Right ventricle myocardium inferior (tissue), 1 donor: ENCODE data around the gene USP24. TPM values are rescaled to one million over a fixed set of nuclear protein-coding genes. Genes with fewer than 3 reads are reported as not detected.
"Not testable (repeated sequence)": the region's sequence is repeated elsewhere in the genome, so short reads cannot be mapped to it uniquely, and the experiment has no call there.

Experiments used
- ATAC-seq: fragments of 200-7000 bp; cut with Tn5 transposase; one replicate; pipeline ENCODE4 v1.9.1; 2020; ENCODE audit warnings: mild to moderate bottlenecking, moderate library complexity
- DNase-seq: peaks from one replicate; pipeline ENCODE4 v3.0.0; 2021; ENCODE audit errors: missing footprints
- intact Hi-C: fragments of 100-400 bp; cut with DNase I; formaldehyde crosslinking; loops from one replicate; pipeline ENCODE4 v1.11.0; 2022
- total RNA-seq: library from RNA; stranded (reverse); fragmentation: NEBNext Ultra II Directional; extraction: Animal tissue kit (Norgen Biotek cat#: 25700); gene quantifications from one replicate; pipeline ENCODE4 v1.2.1, GENCODE V29; 2021
- donor health status: DM: no; HTN: yes; CAD: no; lungs with severe emphysema.

The USP24 gene
- total RNA-seq, 1 donor from 2014 or later: 34.5 TPM

DNA sequence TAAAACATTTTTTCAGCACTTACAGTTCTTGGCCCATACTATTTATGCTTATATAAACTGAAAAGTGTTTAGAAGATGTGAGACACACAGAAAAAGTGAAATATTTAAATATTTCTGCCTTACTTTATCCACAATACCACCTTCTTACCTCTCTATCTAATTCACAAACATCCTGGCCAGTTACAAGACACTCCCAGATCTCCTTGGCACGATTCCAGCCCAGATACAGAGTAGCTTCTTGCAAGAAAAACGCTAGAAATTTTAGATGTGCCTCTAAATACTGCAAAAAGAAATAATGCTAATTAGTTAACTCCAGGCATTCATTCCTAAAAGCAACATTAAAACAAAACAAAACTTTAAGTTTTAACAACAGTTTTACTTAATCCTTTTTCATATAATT is 68.4 kb downstream of the USP24 start:
- ATAC-seq: no peak
- DNase-seq: no peak
- intact Hi-C loops: loop anchor here (10.0 kb wide), 1 partner anchor 1438 kb away; no protein-coding TSS in a partner anchor

DNA sequence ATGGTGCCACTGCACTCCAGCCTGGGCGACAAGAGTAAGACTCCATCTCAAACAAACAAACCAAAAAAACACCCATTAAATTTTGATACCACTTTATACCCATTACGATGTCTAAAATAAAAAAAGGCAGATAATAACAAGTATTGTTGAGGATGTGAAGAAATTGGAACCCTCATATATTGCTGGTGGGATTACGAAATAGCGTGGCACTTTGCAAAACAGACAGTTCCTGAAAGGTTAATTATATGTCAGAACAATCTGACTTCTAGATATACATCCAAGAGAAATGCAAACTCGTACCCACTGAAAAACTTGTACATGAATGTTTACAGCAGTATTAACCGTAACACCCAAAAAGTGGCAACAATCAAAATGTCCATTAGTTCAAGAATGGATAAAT is 70.3 kb downstream of the USP24 start:
- intact Hi-C loops: loop anchor here (5.0 to 10.0 kb wide), 2 partner anchors 72 to 1440 kb away; partner anchors contain the start of gene USP24
- DNase-seq (no peak), ATAC-seq (no peak)

- DNase-seq (no peak), ATAC-seq (no peak)
- intact Hi-C loops: loop anchor here (5.0 to 10.0 kb wide), 2 partner anchors 74 to 1441 kb away; partner anchors contain the start of gene USP24
Measured at GRCh38 chr1:55143684-55144083, 71.5 kb downstream of the USP24 start.

GRCh38 chr1:55141295-55141893 is 73.8 kb downstream of the USP24 start:
- DNase-seq (no peak), ATAC-seq (no peak)
- intact Hi-C loops: loop anchor here (5.0 to 10.0 kb wide), 2 partner anchors 76 to 1443 kb away; partner anchors contain the start of gene USP24

GRCh38 chr1:55140546-55140983 is 74.6 kb downstream of the USP24 start:
- DNase-seq (peak; percentile 69), ATAC-seq (peak; percentile 93)
- intact Hi-C loops: loop anchor here (1.0 to 10.0 kb wide), 3 partner anchors 77 to 1444 kb away; partner anchors contain the start of gene USP24

- intact Hi-C loops: loop anchor here (1.0 to 10.0 kb wide), 3 partner anchors 77 to 1445 kb away; partner anchors contain the start of gene USP24
- no peak for ATAC-seq
- no peak for DNase-seq
Measured at GRCh38 chr1:55140137-55140536, 75.0 kb downstream of the USP24 start.

GRCh38 chr1:55138823-55139222 is 76.3 kb downstream of the USP24 start:
- no peak for ATAC-seq
- intact Hi-C loops: no loop called here
- DNase-seq: no peak

GRCh38 chr1:55134152-55134808 is 80.9 kb downstream of the USP24 start:
- no peak for ATAC-seq
- DNase-seq: no peak
- intact Hi-C loops: no loop called here

DNA sequence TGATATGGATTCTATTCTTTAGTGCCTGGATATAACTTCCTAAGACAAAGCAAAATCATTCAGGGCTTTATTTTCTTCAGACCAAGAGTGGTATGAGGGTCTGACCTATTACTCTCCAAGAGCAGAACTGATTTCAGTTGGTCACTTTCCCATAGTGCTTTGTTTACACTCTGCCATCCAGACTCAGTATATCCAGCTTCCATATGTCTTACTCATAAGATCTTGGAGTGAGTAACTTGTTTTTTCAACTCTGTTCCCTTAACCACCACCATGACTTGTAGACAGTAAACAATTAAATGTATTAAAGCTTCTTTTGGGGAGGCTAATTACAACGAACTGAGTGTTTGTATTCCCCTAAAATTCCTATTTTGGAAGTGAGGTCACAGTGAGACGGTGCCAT is 83.4 kb downstream of the USP24 start:
- intact Hi-C loops: no loop called here
- ATAC-seq: no peak
- DNase-seq: no peak

DNA sequence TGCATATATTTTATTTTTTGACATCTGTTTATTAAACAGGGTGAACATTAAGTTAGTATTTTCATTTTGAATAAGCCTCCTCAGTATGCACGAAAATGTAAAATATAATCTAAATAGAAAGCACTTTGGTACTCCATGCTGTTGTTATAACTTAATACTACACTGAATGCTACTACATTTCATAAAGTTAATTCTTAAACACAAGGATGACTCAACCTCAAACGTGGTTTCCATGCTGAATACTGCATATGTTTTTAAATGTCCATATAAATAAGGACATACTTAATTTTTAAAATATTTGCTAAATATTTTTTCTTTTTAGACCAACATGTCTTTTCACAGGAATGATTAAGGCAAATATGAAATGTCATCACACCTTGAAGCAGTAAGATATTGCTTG is 83.9 kb downstream of the USP24 start:
- intact Hi-C loops: no loop called here
- ATAC-seq (no peak), DNase-seq (no peak)

GRCh38 chr1:55129194-55129728 is 85.9 kb downstream of the USP24 start:
- DNase-seq (no peak), ATAC-seq (peak; percentile 37)
- intact Hi-C loops: no loop called here

DNA sequence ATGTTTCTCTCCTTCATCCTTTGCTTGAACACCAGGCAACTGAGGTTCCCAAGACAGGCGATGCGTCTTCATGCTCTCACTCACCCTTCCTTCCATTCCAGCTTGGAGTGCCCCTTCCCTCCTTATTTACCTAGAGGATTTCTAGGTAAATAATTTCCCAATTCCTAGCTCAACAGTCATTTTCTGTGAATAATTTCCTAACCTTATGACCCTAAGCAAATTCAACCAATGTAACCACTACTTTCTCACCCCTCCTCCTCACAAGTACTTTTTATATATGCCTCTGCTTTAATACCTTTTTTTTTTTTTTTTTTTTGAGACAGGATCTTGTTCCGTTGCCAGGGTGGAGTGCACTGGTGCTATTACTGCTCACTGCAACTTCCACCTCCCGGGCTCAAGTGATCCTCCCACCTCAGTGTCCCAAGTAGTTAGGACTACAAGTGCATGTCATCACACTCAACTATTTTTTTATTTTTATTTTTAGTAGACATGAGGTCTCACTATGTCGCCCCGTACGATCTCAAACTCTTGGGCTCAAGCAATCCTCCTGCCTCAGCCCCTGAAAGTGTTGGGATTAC is 86.7 kb downstream of the USP24 start:
- ATAC-seq (no peak), DNase-seq (no peak)
- intact Hi-C loops: no loop called here

DNA sequence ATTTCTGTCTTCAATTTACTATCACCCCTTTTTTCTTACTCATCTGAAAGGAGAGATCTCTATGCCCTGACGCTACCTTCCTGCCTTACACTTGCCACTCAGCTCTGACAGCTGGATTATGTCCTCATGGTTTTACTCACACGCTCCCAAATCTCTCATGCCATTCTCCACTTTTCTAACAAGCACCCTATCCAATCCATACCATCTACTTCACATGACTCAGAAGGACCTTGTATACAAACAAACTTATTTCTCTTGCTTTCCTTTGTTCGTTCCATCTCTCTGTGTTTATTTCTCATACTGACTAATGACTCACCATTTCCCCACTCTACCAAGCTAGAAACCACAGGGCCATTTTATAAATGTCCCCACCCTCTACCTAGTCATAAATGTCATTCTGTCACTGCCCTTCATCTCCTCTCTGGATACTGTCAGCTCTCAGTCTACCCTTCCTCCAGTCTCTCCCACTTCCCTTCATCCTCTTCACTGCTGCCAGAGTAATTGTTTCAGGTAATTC is 87.3 kb downstream of the USP24 start:
- intact Hi-C loops: no loop called here
- ATAC-seq (no peak), DNase-seq (no peak)

DNA sequence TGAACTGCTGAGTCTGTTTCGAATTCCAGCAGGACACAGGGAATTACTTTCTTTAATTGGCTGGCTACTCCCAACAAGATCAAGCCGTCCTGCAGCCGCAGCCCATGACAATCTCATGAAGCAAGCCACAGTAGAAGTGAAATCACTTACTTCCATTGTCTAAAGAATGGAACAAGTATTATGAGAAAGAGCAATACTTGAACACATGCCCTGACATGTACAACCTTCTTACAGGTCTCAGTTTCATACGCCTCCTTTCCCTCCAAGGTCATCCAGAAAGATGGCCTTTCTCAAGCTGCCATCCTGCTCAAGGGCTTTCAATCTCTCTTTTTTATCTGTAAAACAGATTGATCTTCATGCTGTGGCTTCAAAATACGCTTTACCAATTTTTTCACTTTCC is 90.7 kb downstream of the USP24 start:
- DNase-seq: no peak
- intact Hi-C loops: no loop called here
- no peak for ATAC-seq

GRCh38 chr1:55120538-55120937 is 94.6 kb downstream of the USP24 start:
- intact Hi-C loops: no loop called here
- no peak for ATAC-seq

DNA sequence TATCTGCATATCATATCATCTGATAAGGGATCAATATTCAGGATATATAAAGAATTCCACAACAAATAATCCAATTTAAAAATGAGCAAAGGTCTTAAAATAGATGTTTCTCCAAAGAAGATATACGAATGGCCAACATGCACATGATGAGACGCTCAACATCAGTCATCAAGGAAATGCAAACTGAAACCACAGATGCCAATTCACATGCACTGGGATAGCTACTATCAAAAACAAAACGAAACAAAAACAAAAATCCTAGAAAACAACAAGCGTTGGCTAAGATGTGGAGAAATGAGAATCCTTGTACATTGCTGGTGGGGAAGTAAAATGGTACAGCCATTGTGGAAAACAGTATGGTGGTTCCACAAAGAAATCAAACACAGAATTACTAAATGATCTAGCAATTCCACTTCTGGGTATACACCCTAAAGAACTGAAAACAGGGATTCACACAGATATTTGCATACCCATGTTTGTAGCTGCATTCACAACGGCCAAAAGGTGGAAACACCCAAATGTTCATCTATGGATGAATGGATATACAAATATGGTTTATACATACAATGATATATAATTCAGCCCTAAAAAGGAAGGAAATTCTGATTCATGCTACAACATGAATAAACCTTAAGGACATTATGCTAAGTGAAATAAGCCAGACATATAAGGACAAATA is 96.4 kb downstream of the USP24 start:
- ATAC-seq (no peak), DNase-seq (no peak)
- intact Hi-C loops: no loop called here

More at GRCh38 chr1:55120538-55120937, 94.6 kb downstream of the USP24 start:
- DNase-seq: no peak

DNA sequence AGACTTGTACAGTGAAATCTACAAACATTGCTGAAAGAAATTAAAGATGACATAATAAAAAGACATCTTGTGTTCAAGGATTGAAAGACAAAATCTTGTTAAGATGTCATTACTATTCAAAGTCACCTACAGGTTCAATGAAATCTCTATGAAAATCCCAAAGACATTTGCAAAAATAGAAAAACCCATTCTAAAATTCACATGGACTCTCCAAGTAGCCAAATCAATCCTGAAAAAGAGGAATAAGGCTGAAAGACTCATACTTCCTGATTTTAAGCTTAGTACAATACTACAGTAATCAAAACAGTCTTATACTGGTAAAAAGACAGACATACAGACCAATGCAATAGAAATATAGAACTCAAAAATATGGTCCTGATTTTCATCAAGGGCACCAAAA is 97.2 kb downstream of the USP24 start:
- DNase-seq: no peak
- intact Hi-C loops: no loop called here
- ATAC-seq: no peak

DNA sequence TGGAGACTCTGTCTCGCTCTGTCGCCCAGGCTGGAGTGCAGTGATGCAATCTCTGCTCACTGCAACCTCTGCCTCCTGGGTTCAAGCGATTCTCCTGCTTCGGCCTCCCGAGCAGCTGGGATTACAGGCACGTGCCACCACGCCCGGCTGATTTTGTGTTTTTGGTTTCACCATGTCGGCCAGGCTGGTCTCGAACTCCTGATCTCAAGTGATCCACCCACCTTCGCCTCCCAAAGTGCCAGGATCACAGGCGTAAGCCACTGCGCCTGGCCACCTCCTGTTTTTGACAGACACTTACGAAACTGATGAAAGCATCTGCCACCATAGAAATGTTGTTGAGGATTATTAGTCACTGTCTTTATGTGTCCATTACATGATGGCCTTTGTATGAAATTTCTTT is 106.2 kb downstream of the USP24 start:
- DNase-seq, intact Hi-C loops, ATAC-seq: not testable (repeated sequence)

GRCh38 chr1:55107101-55107500 is 108.1 kb downstream of the USP24 start:
- ATAC-seq (no peak), DNase-seq (no peak)
- intact Hi-C loops: no loop called here
